WI38 (cell line): ENCODE data around the gene DLGAP5.

ENCODE experiments used
- H3K4me3 ChIP-seq: 2 replicates; pipeline ENCODE4 v1.5.1; 2011; ENCODE audit warnings: low read depth, mild to moderate bottlenecking, control low read depth, low read length
- TF ChIP-seq, protein P1 (sequence below): IDR thresholded peaks from 2 replicates; pipeline ENCODE4 v1.5.1; 2012; ENCODE audit warnings: low read depth, mild to moderate bottlenecking, control low read depth, low read length

The DLGAP5 gene

DNA sequence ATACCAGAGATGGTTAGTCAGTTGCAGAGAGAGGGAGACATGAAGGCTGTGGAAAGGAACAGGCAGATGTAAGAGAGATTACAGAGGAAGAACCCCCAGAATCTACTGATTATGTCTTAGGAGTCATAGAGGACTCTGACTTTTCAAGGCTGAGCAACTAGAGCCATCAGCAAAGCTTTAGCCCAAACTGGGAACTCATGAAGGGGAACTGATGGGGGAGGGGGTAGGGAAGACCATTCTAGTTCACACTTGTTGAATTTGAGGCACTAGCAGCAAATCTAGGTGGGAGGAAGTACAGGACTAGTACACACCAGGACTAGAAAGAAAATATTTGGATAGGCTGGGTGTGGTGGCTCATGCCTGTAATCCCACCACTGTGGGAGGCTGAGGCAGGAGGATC is 52.2 kb downstream of the DLGAP5 start:
- H3K4me3 ChIP-seq, result no peak overlapping the region
- TF ChIP-seq, protein P1, sequence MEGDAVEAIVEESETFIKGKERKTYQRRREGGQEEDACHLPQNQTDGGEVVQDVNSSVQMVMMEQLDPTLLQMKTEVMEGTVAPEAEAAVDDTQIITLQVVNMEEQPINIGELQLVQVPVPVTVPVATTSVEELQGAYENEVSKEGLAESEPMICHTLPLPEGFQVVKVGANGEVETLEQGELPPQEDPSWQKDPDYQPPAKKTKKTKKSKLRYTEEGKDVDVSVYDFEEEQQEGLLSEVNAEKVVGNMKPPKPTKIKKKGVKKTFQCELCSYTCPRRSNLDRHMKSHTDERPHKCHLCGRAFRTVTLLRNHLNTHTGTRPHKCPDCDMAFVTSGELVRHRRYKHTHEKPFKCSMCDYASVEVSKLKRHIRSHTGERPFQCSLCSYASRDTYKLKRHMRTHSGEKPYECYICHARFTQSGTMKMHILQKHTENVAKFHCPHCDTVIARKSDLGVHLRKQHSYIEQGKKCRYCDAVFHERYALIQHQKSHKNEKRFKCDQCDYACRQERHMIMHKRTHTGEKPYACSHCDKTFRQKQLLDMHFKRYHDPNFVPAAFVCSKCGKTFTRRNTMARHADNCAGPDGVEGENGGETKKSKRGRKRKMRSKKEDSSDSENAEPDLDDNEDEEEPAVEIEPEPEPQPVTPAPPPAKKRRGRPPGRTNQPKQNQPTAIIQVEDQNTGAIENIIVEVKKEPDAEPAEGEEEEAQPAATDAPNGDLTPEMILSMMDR, result no peak

DNA sequence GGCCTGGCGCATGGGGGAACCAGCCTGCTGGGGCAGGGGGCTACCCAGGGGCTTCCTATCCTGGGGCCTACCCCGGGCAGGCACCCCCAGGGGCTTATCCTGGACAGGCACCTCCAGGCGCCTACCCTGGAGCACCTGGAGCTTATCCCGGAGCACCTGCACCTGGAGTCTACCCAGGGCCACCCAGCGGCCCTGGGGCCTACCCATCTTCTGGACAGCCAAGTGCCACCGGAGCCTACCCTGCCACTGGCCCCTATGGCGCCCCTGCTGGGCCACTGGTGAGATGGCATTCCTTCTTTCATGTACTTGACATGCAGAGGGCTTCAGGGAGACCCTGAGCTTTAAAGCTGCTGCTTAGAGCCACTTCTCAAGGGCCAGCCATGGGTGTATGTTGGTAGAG is 53.3 kb downstream of the DLGAP5 start:
- H3K4me3 ChIP-seq, result no peak overlapping the region; the same call in 1 of the 2 replicates
- TF ChIP-seq, protein P1, result peak; percentile 35; the same call in 1 of the 2 replicates

DNA sequence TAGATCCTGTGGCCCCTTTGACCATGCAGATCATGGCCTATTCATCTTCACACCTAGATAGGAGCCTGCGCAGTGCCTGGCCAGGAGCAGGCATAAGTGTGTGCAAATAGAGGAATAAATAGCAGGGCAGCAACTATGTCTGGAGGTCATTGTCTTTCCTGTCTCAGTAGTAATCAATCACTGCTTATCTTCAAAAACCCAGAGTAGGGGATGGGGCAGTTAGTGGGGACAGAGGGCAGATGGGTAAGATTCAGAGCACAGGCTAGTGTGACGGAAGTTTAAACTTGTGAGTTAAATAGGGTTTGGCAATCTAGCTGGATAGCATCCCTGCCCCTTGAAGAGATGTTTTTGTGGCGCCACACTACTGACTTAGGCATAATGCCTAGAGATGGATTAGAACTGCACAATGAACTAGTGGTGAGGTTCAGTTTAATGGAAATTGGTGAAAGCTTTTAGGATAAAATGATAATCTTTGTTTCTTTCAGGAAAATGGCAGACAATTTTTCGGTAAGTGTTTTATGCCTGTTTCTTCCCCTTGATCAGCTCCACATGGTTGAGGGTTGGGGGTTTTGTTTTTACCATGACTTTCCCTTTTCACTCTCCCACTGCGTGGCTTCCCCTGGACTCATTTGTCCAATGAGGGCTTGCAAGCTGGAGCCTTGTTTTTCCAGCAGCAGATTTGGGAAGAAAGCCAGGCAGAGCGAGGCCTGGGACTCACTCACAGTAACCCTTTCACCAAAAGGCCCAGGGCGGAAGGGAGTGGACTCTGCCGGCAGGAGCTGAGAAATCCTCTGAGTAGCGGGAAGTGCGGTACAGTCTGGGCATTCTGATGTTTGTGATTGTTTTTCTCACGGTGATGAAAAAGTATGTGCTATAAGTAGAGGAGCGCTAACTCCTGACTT is 54.2 kb downstream of the DLGAP5 start:
- peak overlapping the region; percentile 35; the same call in 1 of the 2 replicates for H3K4me3 ChIP-seq
- TF ChIP-seq, protein P1, result 0 out of 2 replicates have a peak, but pooled peaks have one; percentile 3

DNA sequence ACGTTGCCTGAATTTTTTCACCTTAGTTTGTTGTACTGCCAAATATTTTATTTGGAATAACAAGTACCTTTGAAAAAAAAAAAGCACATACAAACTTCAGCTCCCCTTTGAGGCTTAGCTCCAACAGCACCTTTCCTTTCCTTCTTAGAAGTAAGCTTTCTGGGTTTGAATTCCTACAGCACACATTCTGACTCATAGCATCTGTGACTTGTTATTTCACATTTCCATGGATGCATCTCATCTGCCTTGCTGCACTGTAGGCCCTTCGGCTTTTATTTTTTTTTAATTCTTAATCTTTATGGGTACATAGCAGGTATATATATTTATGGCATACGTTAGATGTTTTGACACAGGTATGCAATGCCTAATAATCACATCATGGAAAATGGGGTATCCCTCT is 55.1 kb downstream of the DLGAP5 start:
- TF ChIP-seq, protein P1, result no peak
- H3K4me3 ChIP-seq, result no peak overlapping the region

DNA sequence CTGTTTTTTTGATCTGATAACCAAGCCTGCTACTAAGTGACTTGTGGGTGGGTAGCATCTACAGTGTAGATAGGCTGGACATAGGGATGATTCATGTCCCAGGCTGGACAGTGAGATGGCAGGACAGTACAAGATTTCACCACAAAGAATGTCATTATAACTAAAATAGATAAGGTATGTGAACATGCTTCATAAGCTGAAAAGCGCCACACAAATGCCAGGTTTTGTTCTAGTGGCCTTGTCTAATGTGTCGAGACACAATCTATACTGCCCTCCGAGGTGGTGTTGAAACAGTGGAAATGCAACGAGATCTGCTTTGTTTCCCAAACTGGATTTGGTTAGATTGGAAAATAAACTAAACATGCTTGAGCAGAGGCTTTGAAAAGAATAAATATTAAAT is 58.0 kb downstream of the DLGAP5 start:
- TF ChIP-seq, protein P1, result 0 out of 2 replicates have a peak, but pooled peaks have one; percentile 6
- no peak overlapping the region for H3K4me3 ChIP-seq

DNA sequence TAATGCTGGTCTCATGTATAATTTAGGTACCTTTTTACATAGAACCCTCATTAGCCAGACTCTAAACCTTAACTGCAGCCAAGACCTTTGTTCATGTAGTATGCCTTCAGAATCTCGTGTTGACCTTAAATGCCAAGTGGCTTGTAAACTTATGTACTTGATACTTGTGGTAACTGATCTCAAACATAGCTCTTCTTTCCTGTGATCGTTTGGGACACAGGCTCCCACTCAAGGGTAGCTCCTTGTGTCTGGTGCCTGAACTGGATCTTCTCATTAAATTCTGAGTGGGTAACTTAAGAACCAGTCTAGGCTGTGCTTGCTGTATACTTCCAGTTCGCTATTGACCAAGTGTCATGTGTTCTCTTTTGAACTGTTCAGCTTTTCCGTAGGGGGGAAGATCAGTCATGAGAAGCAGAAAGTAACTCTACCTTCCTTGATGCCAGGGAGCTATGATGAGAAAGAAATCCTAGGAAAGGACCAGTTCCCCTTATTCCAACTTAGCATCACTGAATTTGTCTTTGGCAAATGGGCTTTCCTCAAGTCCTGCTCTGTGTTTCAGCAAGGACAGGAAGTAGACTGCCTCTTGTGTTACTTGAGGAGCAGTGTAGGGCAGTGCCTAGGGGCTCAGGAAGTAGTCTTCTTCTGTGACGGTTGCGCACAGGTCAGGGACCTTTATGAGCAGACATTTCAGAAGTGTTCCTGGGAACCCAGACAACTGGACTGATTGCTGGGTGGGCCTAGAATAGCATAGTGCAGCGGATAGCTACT is 59.8 kb downstream of the DLGAP5 start:
- peak overlapping the region; percentile 91 for H3K4me3 ChIP-seq
- TF ChIP-seq, protein P1, result no peak

DNA sequence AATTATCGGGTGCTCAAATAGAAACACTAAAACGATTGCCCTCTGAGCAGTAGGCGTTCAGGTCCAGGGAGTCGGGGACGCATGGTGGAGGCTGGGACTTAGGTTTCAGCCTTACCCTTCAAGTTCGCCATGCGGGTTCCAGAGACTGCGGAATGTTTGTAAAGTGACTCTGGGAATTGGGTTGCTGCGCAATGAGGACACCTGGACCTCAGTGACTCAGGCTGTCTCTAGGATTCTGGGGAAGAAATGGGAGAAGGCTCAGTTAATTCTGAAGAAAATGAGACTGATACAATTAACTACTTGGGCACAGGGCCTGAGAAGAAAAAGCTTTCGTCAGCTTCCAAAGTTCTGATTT is 61.2 kb downstream of the DLGAP5 start:
- TF ChIP-seq, protein P1, result no peak
- peak overlapping the region; percentile 91 for H3K4me3 ChIP-seq
